Naive thymus-derived CD8-positive, alpha-beta T cell (primary cell): ENCODE results near the gene DBP. TPM values are rescaled to one million over a fixed set of nuclear protein-coding genes. Genes with fewer than 3 reads are reported as not detected.

Experiments used
- ATAC-seq, 2 donors: fragments of 150-1000 bp; cut with Tn5 transposase in 1 of 2; sonication (Bioruptor Pico), chemical (Tn5 transposase) in 1 of 2; 1 replicate in 1 of 2; 2 replicates in 1 of 2; pipeline ENCODE4 v1.10.0; 2021; ENCODE audit warnings: mild to moderate bottlenecking in 2 of 2, moderate library complexity in 2 of 2
- POLR2A ChIA-PET: fragments of 350-600 bp; sonication (Branson Sonifier 250); formaldehyde crosslinking; loops from one replicate; lab custom pipeline; 2021; ENCODE audit warnings: antibody characterized with exemption; lab: Charles Lee
- DNase-seq, 10 donors: peaks; one replicate each; pipeline versions ENCODE4 v3.0.0 to v3.0.0-alpha.2; 2020 to 2022
- H3K27ac Mint-ChIP-seq, 10 donors: one replicate each; pipeline ENCODE4 v1.8.0; 2020 to 2022; ENCODE audit warnings: mild to moderate bottlenecking in 10 of 10, mixed read lengths in 10 of 10, moderate library complexity in 4 of 10, inconsistent platforms in 1 of 10
- H3K27me3 Mint-ChIP-seq, 5 donors: one replicate each; pipeline ENCODE4 v1.8.0; 2021 to 2022; ENCODE audit warnings: mixed read lengths in 5 of 5
- H3K36me3 Mint-ChIP-seq, 3 donors: one replicate each; pipeline ENCODE4 v1.8.0; 2020 to 2022; ENCODE audit warnings: mixed read lengths in 3 of 3, mild to moderate bottlenecking in 2 of 3, inconsistent platforms in 1 of 3
- H3K4me1 Mint-ChIP-seq, 4 donors: one replicate each; pipeline ENCODE4 v1.8.0; 2021 to 2022; ENCODE audit warnings: mixed read lengths in 4 of 4
- H3K4me3 Mint-ChIP-seq, 10 donors: one replicate each; pipeline ENCODE4 v1.8.0; 2020 to 2022; ENCODE audit warnings: mild to moderate bottlenecking in 10 of 10, mixed read lengths in 10 of 10, moderate library complexity in 6 of 10, inconsistent platforms in 1 of 10
- H3K9me3 Mint-ChIP-seq, 9 donors: one replicate each; pipeline ENCODE4 v1.8.0; 2020 to 2022; ENCODE audit warnings: mixed read lengths in 9 of 9, mild to moderate bottlenecking in 3 of 9, inconsistent platforms in 1 of 9, moderate library complexity in 1 of 9
- polyA plus RNA-seq, 3 donors: library from polyadenylated mRNA; unstranded; fragments of 300-500 nt; fragmentation: Illumina TruSeq; gene quantifications; one replicate each; pipeline ENCODE4 v1.2.3, GENCODE V29; 2021
- total RNA-seq, 8 experiments: library from RNA in 2 of 8; stranded (reverse) in 2 of 8; gene quantifications; one replicate each; pipeline ENCODE4 v1.2.3 and lab custom pipeline; 2021 to 2026

Gene DBP
- total and polyA plus RNA-seq, 5 experiments from 2014 or later = 37.5 to 97.8 (median 63.1) TPM

- no peak overlapping the region for H3K4me3 Mint-ChIP-seq
- no peaks in the 10 kb centered on the region for H3K27me3 Mint-ChIP-seq
- DNase-seq (peak in 1 of 10 donors; percentile 57), ATAC-seq (no peak)
- peaks cover 13 to 47% (median 44%) of the 10 kb centered on the region in 4 donors for H3K4me1 Mint-ChIP-seq
- peak overlapping the region in 6 of 10 donors; percentile 14 to 81 (median 72) for H3K27ac Mint-ChIP-seq
- H3K9me3 Mint-ChIP-seq = no peaks in the 10 kb centered on the region
- peaks cover 0 to 46% (median 8%) of the 10 kb centered on the region in 3 donors for H3K36me3 Mint-ChIP-seq
- POLR2A ChIA-PET = interaction anchor here (0.5 to 4.6 kb wide), 7 partner anchors 8 to 1582 kb away, joined by 3 to 38 read pairs (median 6); partner anchors contain the start of genes CA11, DBP, RPL18 and SPHK2
Observed at GRCh38 chr19:48630296-48631063, 6.7 kb downstream of the DBP start.

GRCh38 chr19:48629599-48630295 is 7.4 kb downstream of the DBP start:
- ATAC-seq = no peak
- H3K9me3 Mint-ChIP-seq = no peaks in the 10 kb centered on the region
- no peak overlapping the region for H3K4me3 Mint-ChIP-seq
- H3K27ac Mint-ChIP-seq = peak overlapping the region in 5 of 10 donors; percentile 38 to 85 (median 61)
- peaks cover 15 to 49% (median 45%) of the 10 kb centered on the region in 4 donors for H3K4me1 Mint-ChIP-seq
- peak in 2 of 10 donors; percentile 35 to 71 for DNase-seq
- no peaks in the 10 kb centered on the region for H3K27me3 Mint-ChIP-seq
- H3K36me3 Mint-ChIP-seq = peaks cover 0 to 45% (median 8%) of the 10 kb centered on the region in 3 donors
- POLR2A ChIA-PET = interaction anchor here (0.5 to 4.6 kb wide), 6 partner anchors 8 to 1582 kb away, joined by 3 to 38 read pairs (median 13); partner anchors contain the start of genes CA11, DBP, RPL18 and SPHK2

- POLR2A ChIA-PET = interaction anchor here (3.7 to 4.6 kb wide), 3 partner anchors 9 to 16 kb away, joined by 20 to 38 read pairs (median 34); partner anchors contain the start of genes CA11, DBP, RPL18 and SPHK2
- H3K4me1 Mint-ChIP-seq = peaks cover 17 to 48% (median 44%) of the 10 kb centered on the region in 4 donors
- DNase-seq (peak in 1 of 10 donors; percentile 61), ATAC-seq (no peak)
- H3K9me3 Mint-ChIP-seq = no peaks in the 10 kb centered on the region
- H3K27ac Mint-ChIP-seq = no peak overlapping the region
- peaks cover 0 to 43% (median 8%) of the 10 kb centered on the region in 3 donors for H3K36me3 Mint-ChIP-seq
- no peak overlapping the region for H3K4me3 Mint-ChIP-seq
- H3K27me3 Mint-ChIP-seq = no peaks in the 10 kb centered on the region
Observed at GRCh38 chr19:48629297-48629598, 7.9 kb downstream of the DBP start.

- peak overlapping the region in 4 of 10 donors; percentile 37 to 71 (median 47) for H3K27ac Mint-ChIP-seq
- H3K36me3 Mint-ChIP-seq = peaks cover 0 to 44% (median 8%) of the 10 kb centered on the region in 3 donors
- no peak overlapping the region for H3K4me3 Mint-ChIP-seq
Observed at GRCh38 chr19:48628486-48629296, 8.5 kb downstream of the DBP start.

GRCh38 chr19:48627865-48628314 is 9.3 kb downstream of the DBP start:
- Mint-ChIP-seq H3K4me1 (peaks cover 25 to 45% (median 43%) of the 10 kb centered on the region in 4 donors), H3K27ac (peak overlapping the region in 1 of 10 donors; percentile 48), H3K27me3 (no peaks in the 10 kb centered on the region), H3K9me3 (no peaks in the 10 kb centered on the region), H3K4me3 (peak overlapping the region in 1 of 10 donors; percentile 24), H3K36me3 (peaks cover 0 to 42% (median 8%) of the 10 kb centered on the region in 3 donors)
- POLR2A ChIA-PET = interaction anchor here (0.5 to 4.6 kb wide), 4 partner anchors 8 to 163 kb away, joined by 3 to 38 read pairs (median 21); partner anchors contain the start of genes CA11, DBP, RPL18 and SPHK2
- DNase-seq (no peak), ATAC-seq (no peak)

More at GRCh38 chr19:48628486-48629296, 8.5 kb downstream of the DBP start:
- POLR2A ChIA-PET = interaction anchor here (0.5 to 4.6 kb wide), 5 partner anchors 9 to 163 kb away, joined by 3 to 38 read pairs (median 20); partner anchors contain the start of genes CA11, DBP, RPL18 and SPHK2
- Mint-ChIP-seq H3K4me1 (peaks cover 20 to 48% (median 44%) of the 10 kb centered on the region in 4 donors), H3K9me3 (no peaks in the 10 kb centered on the region), H3K27me3 (no peaks in the 10 kb centered on the region)
- ATAC-seq (no peak), DNase-seq (no peak)

- H3K4me3 Mint-ChIP-seq = peak overlapping the region in 2 of 10 donors; percentile 9 to 24
- H3K36me3 Mint-ChIP-seq = peaks cover 0 to 40% (median 5%) of the 10 kb centered on the region in 3 donors
- DNase-seq = no peak
- POLR2A ChIA-PET = interaction anchor here (2.1 to 4.6 kb wide), 3 partner anchors 7 to 18 kb away, joined by 8 to 38 read pairs (median 34); partner anchors contain the start of genes CA11, DBP, RPL18 and SPHK2
- H3K27me3 Mint-ChIP-seq = no peaks in the 10 kb centered on the region
- H3K9me3 Mint-ChIP-seq = no peaks in the 10 kb centered on the region
- ATAC-seq = no peak
- H3K4me1 Mint-ChIP-seq = peaks cover 23 to 43% (median 41%) of the 10 kb centered on the region in 4 donors
- peak overlapping the region in 5 of 10 donors; percentile 27 to 65 (median 37) for H3K27ac Mint-ChIP-seq
Observed at GRCh38 chr19:48627201-48627864, 9.8 kb downstream of the DBP start.

GRCh38 chr19:48625891-48626327 is 11.3 kb downstream of the DBP start:
- Mint-ChIP-seq H3K36me3 (peaks cover 0 to 35% (median 4%) of the 10 kb centered on the region in 3 donors), H3K27me3 (no peaks in the 10 kb centered on the region), H3K27ac (peak overlapping the region in 3 of 10 donors; percentile 6 to 72 (median 31)), H3K9me3 (no peaks in the 10 kb centered on the region), H3K4me1 (peaks cover 24 to 45% (median 36%) of the 10 kb centered on the region in 4 donors), H3K4me3 (no peak overlapping the region)
- no peak for ATAC-seq
- POLR2A ChIA-PET = no interaction called here
- no peak for DNase-seq

- H3K4me3 Mint-ChIP-seq = peak overlapping the region in 8 of 10 donors; percentile 54 to 92 (median 76)
- ATAC-seq (no peak), DNase-seq (peak in 1 of 10 donors; percentile 63)
- POLR2A ChIA-PET = interaction anchor here (3.0 kb wide), 1 partner anchor 9 kb away, joined by 37 read pairs; no protein-coding TSS in a partner anchor
- peaks cover 0 to 29% (median 0%) of the 10 kb centered on the region in 3 donors for H3K36me3 Mint-ChIP-seq
- H3K27me3 Mint-ChIP-seq = no peaks in the 10 kb centered on the region
- no peaks in the 10 kb centered on the region for H3K9me3 Mint-ChIP-seq
- H3K4me1 Mint-ChIP-seq = peaks cover 26 to 47% (median 38%) of the 10 kb centered on the region in 4 donors
- peak overlapping the region; percentile 6 to 98 (median 87) for H3K27ac Mint-ChIP-seq
Observed at GRCh38 chr19:48624791-48625723, 12.1 kb downstream of the DBP start.

- POLR2A ChIA-PET = interaction anchor here (0.6 to 3.4 kb wide), 9 partner anchors 10 to 493 kb away, joined by 3 to 37 read pairs (median 4); partner anchors contain the start of genes CA11, DBP, LMTK3 and SYNGR4
- DNase-seq (peak; percentile 83 to 96 (median 90)), ATAC-seq (peak; percentile 75 to 80)
- H3K27me3 Mint-ChIP-seq = no peaks in the 10 kb centered on the region
- peak overlapping the region; percentile 80 to 98 (median 87) for H3K4me3 Mint-ChIP-seq
- peaks cover 30 to 55% (median 44%) of the 10 kb centered on the region in 4 donors for H3K4me1 Mint-ChIP-seq
- H3K9me3 Mint-ChIP-seq = no peaks in the 10 kb centered on the region
- peak overlapping the region; percentile 90 to 98 (median 94) for H3K27ac Mint-ChIP-seq
- H3K36me3 Mint-ChIP-seq = peaks cover 0 to 21% (median 0%) of the 10 kb centered on the region in 3 donors
Observed at GRCh38 chr19:48624067-48624594, 13.0 kb downstream of the DBP start.
